ENCODE measurements around the gene COL11A2.
"Not testable (repeated sequence)": the region's sequence is repeated elsewhere in the genome, so short reads cannot be mapped to it uniquely, and the experiment has no call there.

The COL11A2 gene

DNA sequence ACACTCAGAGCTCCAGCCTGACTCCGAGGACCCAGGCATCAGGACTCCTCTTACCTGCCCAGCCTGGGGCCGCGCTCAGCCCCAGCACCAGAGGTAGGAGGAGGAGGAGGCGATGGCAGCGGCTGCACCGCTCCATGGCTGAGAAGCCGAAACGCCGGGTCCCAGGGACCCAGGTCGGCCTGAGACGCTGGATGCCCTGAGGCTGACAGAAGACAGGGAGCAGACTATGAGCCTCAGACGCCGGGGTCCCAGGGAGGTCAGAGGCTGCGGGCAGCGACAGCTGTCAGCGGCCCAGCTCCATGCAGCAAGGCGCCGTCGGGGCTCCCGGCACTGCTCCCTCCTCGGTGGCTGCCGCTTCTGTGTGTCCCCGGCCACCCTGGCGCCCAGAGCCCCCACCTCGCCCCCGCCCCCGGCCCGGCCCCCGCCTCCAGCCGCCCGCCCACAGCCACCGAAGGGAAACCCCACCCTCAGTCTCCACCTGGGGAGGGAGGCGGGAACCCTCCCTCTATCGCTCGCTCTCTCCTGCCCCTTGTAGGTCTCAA is at the start of gene COL11A2:
Gene COL11A2 (minus strand): TSS at position 363 of the 542 bp plus-strand sequence. CDS start 227 bp downstream, at position 136.
- FAIRE-seq, result no peak

DNA sequence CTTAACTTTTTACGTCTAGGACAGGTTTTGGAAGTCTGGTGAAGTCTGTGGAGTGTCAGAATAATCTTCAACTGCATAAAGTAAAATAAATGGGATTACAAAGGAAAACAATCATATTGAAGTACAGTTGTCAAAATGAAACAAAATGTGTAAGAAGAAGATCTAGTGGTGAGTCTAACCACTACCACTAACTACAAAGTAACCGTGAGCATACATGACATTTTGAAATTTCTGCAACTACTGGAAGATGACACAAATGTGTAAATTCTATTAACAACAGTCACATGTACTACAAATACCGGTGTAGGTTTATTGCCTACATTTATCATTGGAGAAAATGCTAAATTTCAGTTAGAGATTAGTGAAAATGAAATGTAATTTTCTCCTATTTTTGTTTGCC is 49.7 kb upstream of the COL11A2 start:
- FAIRE-seq, result no peak

DNA sequence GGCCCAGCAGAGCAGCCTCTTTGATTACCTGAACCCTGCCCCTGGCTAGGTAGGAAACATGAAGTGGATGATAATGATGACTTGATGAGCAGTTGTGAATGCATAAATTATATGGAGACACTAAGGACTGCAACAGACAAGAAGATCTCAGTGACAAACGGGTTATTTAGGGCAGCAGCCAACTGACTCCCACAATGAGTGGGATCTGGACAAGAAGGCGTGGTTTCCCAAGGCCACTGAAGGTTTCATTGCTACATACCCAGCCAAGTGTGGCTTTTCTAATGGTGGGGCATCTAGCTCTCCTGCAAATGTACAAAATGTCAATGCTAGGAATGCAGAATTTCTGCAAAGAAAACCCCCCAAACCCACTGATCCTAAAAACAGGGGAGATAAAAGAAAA is 45.5 kb upstream of the COL11A2 start:
- FAIRE-seq, result no peak

DNA sequence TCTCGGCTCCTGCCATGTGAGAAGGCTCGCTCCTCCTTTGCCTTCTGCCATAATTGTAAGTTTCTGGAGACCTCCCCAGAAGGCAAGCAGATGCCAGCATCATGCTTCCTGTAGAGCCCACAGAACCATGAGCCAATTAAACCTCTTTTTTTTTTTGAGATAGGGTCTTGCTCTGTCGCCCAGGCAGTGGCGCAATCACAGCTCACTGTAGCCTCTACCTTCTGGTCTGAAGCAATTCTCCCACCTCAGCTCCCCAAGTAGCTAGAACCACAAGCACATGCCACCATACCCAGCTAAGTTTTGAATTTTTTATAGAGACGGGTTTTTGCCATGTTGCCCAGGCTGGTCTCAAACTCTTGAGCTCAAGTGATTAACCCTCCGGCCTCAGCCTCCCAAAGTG is 44.6 kb upstream of the COL11A2 start:
- FAIRE-seq, result no peak

DNA sequence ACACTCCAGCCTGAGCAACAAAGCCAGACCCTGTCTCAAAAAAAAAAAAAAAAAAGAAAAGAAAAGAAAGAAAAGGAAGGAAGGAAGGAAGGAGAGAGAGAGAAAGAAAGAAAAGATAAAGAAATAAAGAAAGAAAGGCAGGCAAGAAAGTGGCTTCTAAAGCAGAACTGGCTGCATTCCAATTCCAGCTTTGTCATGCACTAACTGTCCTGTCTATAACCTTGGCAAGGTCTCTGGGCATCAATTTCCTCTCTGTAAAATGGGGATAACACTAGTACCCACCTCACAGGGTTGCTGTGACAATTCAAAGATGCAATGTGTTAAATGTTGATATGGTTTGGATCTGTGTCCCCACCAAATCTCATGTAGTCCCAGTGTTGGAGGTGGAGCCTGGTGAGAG is 44.1 kb upstream of the COL11A2 start:
- FAIRE-seq, result no peak

DNA sequence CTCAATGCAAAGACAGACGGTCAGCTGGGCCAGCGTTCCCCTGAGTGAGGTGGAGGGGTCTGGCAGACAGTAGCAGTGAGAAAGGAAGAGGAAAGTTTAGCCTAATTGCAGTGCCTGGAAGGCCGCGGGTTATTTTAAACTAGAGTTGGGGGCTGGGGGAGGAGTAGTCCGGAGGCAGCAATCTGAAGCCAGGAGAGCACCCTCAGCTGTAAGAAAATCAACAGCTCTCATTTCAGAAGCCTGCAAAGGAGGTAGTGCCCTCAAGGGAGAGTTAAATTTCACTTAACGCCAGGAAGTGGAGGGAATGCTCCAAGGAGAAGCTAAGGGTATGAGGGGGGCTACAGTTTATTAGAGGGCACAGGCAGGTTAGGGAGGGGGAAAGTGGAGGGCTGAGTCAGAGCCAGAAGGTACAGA is 43.0 kb upstream of the COL11A2 start:
- no peak for FAIRE-seq

GRCh38 chr6:33226503-33227120 is 34.3 kb upstream of the COL11A2 start:
- not testable (repeated sequence) for FAIRE-seq

DNA sequence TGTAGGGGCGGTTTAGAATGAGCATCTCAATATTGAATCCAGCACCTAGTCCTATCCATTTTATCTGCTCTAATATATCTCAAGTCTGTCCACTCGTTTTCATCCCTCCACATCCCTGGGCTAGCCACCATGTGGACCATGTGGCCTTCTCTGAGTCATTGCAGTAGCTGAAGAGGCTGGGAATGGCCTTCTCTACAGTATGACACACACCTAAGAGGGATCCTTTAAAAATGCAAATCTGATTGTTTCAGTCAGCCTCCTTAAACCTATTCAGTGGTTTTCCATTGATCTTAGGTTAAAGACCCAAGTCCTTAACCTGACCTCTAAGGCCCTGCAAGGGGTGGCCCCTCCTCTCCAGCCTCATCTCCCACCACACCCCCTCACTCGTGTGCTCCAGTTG is 25.4 kb upstream of the COL11A2 start:
- no peak for FAIRE-seq

DNA sequence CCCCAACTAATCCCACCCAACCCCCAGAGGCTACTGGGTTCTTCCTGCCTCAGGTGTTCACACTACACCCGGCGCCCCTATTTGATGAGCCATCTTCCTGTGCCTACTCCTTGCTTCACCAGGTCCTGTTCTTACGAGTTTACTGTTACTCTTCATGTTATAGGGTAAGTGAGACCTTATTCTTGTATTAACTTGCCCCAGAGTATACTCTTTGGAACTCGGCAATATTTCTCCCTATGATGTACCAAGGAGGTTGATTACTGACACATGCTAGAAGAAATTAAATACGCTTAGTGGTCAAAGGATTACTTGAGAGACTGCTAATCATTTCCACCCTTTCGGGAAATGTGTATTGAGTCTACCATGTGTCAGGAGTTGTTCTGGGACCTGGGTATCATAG is 25.0 kb upstream of the COL11A2 start:
- no peak for FAIRE-seq

DNA sequence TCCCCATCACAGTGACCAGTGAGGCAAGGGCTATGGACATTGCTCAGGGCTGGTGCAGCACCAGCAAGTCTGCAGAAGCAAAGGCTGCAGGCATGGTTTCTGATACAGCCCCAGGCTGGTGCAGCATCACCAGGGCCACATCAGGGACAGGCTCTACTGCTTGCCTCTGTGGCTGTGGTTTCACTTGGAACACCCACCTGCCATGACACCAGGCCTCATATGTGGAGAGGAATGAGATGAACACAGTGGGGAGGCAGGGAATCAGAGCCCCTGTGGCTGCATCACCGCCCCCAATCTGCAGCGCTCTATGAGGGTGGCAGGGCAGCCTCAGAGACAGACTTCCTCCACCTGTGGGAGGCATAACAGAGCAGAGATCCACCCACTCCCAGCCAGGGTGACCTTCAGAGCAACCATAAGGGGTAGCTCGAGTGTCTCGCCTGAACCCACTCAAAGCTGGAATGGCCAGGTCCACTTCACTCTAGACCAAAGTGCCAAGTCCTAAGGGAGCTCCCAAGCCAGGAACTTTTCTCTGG is 23.9 kb upstream of the COL11A2 start:
- no peak for FAIRE-seq

DNA sequence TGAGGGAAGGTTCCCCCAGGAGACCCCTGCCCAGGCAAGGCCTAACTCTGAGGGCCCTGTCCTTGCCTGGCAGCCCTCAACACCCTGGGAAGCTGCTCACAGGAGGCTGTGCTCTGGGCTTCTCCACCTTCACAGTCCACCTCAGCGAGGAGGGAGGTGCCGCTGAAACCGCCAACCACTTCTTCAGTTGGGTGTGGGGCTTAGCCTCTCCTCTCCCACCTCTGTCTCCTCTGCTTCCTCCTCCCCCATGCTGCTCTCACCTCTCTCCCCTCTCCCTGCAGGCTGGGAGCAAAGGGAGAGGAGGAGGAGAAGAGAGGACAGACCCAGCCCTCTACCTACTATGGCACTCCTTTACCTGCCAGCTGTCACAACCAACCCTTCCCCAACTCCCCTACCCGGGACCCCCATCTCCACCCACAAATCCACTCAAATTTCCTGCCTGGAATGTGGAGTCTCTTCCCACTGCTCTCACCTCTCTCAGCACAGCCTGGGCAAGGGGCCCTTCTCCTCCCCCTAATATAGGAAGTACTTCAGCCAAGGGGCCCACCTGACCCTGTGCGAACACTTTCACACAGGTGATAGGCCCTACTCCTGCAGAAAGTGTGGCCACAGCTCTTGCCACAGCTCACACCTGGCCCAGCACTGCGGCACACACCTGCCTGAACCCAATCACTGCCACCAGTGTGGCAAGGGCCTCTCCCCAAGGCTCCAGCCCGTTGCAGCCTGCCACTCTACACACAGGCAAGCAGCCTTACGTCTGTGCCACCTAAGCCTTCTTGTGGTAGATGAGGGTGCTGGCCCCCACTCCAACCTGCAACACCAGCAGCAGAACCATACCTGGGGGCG is 23.2 kb upstream of the COL11A2 start:
- no peak for FAIRE-seq

DNA sequence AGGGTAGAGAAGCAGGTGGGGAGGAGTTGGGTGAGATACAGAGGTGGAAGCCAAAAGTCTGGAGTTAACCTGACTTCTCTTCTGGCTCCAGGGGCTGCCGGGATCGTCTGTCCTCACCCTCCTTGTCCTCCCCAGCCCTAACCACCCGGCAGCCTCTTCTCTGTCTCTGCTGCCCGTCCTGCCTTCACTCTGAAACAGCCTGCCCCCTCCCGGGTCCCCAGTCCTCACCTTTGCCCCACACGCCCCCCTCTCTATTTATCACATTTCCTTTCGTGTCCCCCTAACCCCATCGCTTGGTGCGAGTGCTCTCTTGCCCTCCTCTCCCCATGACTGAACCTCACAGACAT is 21.7 kb upstream of the COL11A2 start:
- FAIRE-seq, result no peak

DNA sequence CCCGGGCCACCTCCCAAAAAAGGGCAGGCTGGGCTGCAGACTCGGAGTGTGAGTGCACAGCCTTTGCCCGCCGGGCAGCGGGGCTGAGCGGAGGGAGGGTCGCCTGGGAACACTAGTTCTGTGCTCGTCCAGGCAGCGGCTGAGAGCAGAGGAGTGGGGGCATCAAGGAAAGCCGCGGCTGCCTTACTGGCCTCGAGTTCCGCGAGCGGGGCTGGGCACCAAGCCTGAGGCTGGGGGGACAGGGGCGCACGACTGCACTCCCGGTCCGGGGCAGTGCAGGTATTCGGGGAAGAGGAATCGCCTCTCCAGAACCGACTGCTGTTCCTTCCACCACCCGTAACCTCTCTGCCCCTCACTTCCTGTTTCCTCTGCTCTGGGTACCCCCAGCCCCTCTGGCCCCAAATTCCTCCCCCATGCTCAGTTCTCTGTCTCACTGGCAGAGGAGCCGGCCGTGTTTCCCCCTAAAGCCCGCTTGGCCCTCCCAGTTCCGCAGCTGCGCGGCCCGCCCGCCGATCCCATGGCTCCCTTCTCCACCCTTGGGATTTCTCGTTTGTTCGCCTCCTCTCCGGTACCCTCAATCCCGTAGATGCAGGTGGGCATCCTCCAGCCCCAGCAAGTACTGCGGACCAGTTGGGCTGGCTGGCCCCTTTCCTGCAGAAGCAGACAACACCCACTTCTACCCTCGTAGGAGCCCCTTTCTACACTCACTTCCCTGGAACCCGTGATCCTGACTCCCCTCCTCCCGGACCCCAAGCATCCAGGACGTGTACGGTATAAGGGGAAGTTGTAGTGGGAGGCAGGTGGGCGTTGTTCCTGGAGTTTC is 21.1 kb upstream of the COL11A2 start:
- no peak for FAIRE-seq

GRCh38 chr6:33212857-33213165 is 20.5 kb upstream of the COL11A2 start:
- FAIRE-seq, result no peak

- no peak for FAIRE-seq
Measured at GRCh38 chr6:33211666-33212422, 19.6 kb upstream of the COL11A2 start.

DNA sequence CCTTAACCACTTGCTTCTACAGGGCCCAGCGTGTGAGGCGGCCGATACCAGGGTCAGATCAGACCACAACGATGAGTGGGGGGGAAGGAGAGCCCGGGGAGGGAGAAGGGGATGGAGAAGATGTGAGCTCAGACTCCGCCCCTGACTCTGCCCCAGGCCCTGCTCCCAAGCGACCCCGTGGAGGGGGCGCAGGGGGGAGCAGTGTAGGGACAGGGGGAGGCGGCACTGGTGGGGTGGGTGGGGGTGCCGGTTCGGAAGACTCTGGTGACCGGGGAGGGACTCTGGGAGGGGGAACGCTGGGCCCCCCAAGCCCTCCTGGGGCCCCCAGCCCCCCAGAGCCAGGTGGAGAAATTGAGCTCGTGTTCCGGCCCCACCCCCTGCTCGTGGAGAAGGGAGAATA is 18.9 kb upstream of the COL11A2 start:
- FAIRE-seq, result no peak

DNA sequence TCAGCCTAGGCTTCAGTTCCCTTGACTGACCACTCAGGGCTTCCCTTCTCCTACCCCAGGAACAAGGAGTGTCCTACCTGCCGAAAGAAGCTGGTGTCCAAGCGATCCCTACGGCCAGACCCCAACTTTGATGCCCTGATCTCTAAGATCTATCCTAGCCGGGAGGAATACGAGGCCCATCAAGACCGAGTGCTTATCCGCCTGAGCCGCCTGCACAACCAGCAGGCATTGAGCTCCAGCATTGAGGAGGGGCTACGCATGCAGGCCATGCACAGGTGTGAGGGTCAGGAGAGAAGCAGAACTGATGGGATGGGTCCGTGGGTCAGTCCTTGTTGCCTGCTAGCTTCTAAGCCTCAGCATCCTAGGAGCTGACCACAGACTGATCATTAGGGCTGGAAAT is 17.6 kb upstream of the COL11A2 start:
- no peak for FAIRE-seq

- FAIRE-seq, result no peak
Measured at GRCh38 chr6:33208091-33208967, 16.1 kb upstream of the COL11A2 start, which contains the start of gene RING1. Gene RING1 (plus strand): TSS chr6:33208500. CDS start chr6:33208823, 323 bp downstream.

DNA sequence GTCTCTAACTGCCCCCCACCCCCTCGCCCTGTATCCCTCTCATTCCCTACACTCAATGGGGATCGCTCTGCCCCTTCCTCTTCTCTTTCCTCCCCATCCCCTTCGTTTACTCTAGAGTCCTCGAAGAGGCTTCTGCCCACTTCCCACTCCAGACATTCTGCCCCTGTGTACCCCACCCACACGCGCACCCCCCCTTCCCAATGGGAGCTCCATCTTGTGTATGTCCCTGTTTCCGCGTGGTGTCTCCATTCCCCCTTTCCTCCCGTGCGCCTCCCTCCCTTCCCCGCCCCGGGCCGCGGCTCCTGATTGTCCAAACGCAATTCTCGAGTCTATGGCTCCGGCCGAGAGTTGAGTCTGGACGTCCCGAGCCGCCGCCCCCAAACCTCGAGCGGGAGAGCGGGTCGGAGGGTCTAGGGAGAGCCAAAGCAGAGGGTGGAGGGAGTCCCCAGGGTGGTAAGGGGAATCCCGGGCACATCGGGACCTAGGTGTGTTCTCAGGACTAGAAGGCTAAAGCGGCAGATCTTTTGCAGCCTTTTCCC is 15.4 kb upstream of the COL11A2 start:
- no peak for FAIRE-seq

DNA sequence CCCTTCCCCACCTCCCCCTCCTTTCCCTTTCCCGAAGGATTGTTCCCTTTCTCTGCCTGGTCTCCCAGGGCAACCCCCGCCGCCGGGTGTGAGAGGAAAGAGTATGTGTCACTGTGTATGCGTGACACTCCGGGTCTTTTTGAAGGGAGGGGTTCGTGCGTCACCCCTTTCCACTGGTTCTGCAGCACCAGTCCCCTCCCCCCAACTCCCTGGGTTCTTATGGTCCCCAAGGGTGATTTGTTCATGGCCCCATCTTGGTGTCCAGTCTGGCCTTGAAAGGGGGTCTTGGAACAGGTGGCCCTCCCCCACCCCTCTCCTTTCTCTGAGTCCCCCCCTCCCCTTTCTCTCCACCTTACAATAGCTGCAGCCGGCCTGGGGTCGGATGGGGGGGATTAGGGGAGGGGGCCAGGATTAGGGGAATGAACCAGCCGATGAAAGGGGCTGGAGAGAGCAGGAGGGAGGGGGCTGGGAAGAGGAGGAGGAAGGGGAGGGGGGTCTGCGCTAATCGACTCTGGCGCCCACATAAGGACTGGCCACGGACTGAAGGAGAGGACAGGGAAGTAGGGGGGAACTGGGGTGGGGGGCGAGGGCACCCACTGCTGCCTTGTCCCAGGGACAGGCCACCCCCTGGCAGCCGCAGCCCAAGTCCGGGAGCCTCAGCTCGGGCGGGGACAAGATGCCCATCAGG is 14.7 kb upstream of the COL11A2 start:
- no peak for FAIRE-seq

Data from islet of Langerhans (tissue), 1 donor.